Neural progenitor cell (in vitro differentiated cells): ENCODE data around the gene BICDL1.

Experiments
- CTCF ChIP-seq: fragments of 200-600 bp; sonication (generic); IDR thresholded peaks from 2 replicates; pipeline ENCODE4 v1.5.1; 2017; ENCODE audit warnings: antibody characterized with exemption, mild to moderate bottlenecking
- EZH2 ChIP-seq: fragments of 200-600 bp; sonication (generic); IDR thresholded peaks from 2 replicates; pipeline ENCODE4 v1.6.1; 2017; ENCODE audit warnings: antibody characterized with exemption, mild to moderate bottlenecking, moderate library complexity
- EZH2phosphoT487 ChIP-seq: fragments of 200-600 bp; sonication (generic); IDR thresholded peaks from 2 replicates; pipeline ENCODE4 v1.6.1; 2017; ENCODE audit warnings: antibody characterized with exemption

GRCh38 chr12:120103371-120103770, 114.3 kb downstream of the BICDL1 start:
- TF ChIP-seq EZH2, result no peak
- TF ChIP-seq CTCF, result no peak
- no peak for TF ChIP-seq EZH2phosphoT487
